HG03135 (cell line): Measurements from ENCODE around the gene PPIL1.

ENCODE experiments used
- ATAC-seq: cut with Tn5 transposase; IDR thresholded peaks from one replicate; pipeline ENCODE4 v1.9.1; 2021; ENCODE audit warnings: mild to moderate bottlenecking, moderate library complexity; ENCODE audit not compliant: unreplicated experiment

The PPIL1 gene

GRCh38 chr6:36857325-36857724 lies 17.3 kb downstream of the PPIL1 start:
- ATAC-seq: no peak

DNA sequence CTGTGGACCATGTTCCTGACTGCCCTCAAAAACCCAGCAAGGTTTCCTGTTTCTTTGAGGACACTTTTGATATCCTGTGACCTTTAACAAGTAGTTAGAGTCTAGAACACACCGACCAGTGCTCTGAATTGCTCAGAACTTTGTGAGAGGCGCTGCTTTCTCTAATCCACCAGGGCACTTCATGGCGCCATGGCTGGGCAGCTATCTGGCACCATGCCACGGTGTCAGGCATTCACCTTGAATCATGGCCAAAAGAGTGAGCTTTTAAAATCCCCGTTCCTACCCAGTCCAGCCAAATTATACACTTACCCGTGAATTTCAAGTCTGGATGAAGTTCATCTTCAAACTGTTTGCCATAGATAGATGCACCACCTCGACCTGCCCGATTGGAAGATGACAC lies 18.3 kb downstream of the PPIL1 start:
- ATAC-seq: no peak

DNA sequence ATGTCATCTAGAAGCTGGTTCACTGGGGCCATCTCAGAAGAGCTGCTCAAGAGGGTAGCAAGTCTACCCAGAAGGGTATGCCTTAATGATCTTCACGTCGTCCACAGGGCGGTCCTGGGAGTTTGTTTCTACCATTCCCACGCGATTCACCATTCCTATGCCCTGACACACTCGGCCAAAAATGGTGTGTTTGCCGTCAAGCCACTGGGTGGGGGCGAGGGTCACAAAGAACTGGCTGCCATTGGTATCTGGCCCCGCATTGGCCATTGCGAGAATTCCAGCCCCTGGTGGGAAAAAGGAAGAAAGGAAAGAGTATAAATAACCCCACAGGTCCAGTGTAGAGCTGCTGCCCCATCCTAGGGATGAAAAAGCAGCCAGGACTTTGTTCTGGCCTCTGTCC lies 18.9 kb downstream of the PPIL1 start:
- no peak for ATAC-seq

DNA sequence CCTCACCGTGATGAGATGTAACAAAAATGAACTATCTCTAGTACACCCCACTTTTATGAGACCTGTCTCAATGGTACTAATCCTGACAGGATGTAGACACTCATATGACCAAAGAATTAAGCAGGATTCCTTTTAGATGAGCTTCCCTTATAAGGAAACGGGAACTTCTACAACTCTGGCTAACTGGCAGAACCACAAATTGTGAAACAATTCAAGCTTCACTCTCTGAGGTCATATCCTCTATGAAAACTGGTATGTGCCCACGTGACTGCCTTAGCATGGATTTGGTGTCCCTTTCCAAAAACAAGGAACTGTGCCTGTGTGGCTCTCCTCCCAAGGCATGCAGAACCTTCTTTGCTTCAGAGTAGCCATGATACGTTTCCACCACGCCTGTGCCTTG lies 21.3 kb downstream of the PPIL1 start:
- no peak for ATAC-seq

GRCh38 chr6:36852481-36853147 lies 22.0 kb downstream of the PPIL1 start:
- no peak for ATAC-seq

DNA sequence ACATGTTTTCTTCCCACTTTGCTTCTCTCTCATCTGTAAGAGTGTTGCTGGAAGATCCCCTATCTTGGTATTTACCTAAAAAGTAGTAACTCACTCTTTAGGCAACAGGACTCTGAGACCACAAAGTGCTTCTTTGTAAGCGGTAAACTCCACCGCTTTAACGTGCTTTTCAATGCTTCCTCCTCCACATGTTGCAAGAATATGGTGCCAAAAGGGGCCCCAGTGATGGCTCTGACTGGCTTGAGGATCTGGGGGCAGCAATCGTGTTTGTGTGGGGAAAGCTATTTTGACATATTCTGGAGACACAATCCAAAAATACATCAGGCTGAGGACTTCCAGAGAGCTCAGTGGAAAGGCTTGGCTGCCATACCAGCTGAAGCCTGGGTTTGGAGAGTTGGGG lies 23.0 kb downstream of the PPIL1 start:
- ATAC-seq: no peak

- ATAC-seq: no peak
Measured at GRCh38 chr6:36851149-36851614, 23.4 kb downstream of the PPIL1 start.

- ATAC-seq: no peak
Measured at GRCh38 chr6:36850021-36850420, 24.6 kb downstream of the PPIL1 start.

GRCh38 chr6:36848658-36849441 lies 25.8 kb downstream of the PPIL1 start:
- ATAC-seq: no peak

DNA sequence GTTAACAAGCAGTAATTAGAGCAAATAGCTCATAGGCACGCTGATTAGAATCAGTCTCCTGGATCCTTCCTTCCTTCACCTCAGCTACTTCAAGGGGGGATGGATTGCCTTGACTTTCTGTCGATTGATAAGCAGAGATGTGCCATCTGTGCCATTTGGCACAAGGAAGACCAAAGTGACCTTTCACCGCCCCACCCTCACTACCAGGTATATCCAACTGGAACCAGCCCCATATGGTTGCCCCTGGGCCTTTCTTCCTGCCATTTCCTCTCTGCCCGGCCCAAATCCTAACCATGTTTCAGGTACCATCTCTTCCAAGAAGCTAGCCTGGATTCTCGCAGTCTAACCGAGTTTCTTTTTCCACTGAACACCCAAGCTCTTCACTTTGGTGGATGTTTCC lies 26.6 kb downstream of the PPIL1 start:
- no peak for ATAC-seq

DNA sequence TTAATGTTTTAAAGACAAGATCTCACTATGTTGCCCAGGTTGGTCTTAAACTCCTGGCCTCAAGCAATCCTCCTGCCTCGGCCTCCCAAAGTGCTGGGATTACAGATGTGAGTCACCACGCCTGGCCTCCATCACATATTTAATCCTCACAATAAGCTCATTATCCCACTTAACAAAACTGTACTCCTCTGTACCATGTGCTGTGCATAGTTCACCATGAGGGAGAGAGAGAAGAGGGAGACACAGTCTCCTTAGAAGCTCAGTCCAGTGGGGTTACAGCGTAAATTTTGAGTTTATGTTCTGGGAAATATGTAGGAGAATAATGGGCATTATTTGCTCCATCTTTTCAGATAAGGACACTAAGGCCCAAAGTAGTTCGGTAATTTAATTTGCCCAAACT lies 27.5 kb downstream of the PPIL1 start:
- ATAC-seq: no peak

GRCh38 chr6:36845233-36845632 lies 29.4 kb downstream of the PPIL1 start:
- no peak for ATAC-seq

- no peak for ATAC-seq
Measured at GRCh38 chr6:36844232-36845170, 30.1 kb downstream of the PPIL1 start.

DNA sequence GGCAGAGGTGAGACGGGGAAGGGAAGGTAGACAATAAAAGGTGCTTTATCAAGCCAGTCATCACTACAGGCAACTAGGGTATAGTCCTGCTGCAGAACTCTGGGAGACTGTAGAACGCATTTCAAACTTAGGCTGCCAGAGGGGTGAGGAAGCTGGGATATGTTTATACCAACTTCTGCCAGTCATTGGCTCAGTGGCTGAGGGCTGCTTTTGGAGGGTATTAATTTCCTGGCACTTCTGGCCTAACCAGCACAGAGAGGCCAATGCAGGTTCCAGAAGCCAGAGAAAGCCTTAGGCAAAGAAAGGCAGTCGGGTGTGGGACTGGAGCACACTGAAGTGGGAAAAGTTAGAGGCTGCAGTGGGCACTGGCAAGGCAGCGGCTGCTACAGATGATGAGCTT lies 31.4 kb downstream of the PPIL1 start:
- no peak for ATAC-seq

- ATAC-seq: no peak
Measured at GRCh38 chr6:36841756-36842155, 32.8 kb downstream of the PPIL1 start.

- no peak for ATAC-seq
Measured at GRCh38 chr6:36840432-36841403, 33.9 kb downstream of the PPIL1 start.

DNA sequence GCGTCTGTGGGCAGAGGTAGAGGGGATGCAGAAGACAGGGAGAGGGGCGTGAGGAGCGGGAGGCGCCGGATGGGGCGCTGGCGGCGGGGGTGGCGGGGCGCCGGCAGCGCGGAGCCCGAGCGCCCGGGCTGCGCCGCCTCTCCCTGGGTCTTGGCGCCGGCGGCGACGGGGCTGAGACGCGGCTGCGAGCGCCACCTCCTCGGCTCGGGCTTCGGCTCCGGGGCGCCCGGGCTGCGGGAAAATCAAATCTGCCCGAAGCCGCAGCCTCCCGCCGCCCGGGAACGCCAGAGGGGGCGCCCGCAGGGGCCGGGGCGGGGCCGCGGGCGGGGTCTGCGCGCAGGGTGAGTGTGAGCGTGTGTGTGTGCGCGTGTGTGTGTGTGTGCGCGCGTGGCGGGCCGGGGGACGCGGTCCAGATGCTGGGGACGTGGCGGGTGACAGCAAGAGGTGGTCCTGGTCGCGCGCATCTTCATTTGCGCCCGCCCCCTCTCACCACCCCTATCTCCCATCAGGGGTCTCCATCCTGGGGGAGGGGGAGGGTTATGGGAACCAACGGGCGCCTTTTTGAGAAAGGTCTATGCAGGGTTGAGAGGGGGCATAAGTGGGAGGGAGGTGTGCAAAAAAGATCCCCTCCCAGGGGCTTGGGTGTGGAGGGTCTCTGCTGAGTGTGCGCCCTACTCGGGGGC lies 34.7 kb downstream of the PPIL1 start:
- no peak for ATAC-seq

GRCh38 chr6:36838896-36839748 lies 35.5 kb downstream of the PPIL1 start, which contains the start of gene CPNE5:
Gene CPNE5, minus strand, starts transcription at chr6:36839444. Its CDS starts 67 bp downstream, at chr6:36839377.
- no peak for ATAC-seq

GRCh38 chr6:36837686-36838085 lies 36.9 kb downstream of the PPIL1 start:
- no peak for ATAC-seq
